GM12874 (cell line): ENCODE data around the gene POLE4.

Experiments
- TF ChIP-seq, protein P1 (sequence below): IDR thresholded peaks from 2 replicates; pipeline ENCODE4 v1.5.1; 2011; ENCODE audit warnings: low read depth, mild to moderate bottlenecking, control low read depth, low read length, moderate library complexity; ENCODE audit not compliant: insufficient read depth

The POLE4 gene

DNA sequence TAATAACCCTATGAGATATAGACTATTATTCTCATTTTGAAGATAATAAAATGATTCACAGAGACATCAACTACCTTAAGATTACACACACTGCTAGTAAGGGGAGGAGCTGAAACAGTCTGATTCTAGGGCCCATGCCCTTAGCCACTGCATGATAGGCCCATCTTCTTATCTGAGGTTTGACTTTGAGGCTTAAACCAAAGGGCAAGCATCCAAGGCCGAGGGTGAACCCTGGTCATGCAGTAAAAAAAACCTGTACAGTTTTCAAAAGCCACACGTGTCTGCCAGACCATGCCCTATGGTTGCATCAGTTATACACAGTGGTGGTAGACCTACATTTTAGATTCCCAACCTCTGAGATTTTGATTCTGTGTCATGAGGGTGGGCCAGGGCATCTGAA, 44.8 kb downstream of the POLE4 start:
- TF ChIP-seq, protein P1, sequence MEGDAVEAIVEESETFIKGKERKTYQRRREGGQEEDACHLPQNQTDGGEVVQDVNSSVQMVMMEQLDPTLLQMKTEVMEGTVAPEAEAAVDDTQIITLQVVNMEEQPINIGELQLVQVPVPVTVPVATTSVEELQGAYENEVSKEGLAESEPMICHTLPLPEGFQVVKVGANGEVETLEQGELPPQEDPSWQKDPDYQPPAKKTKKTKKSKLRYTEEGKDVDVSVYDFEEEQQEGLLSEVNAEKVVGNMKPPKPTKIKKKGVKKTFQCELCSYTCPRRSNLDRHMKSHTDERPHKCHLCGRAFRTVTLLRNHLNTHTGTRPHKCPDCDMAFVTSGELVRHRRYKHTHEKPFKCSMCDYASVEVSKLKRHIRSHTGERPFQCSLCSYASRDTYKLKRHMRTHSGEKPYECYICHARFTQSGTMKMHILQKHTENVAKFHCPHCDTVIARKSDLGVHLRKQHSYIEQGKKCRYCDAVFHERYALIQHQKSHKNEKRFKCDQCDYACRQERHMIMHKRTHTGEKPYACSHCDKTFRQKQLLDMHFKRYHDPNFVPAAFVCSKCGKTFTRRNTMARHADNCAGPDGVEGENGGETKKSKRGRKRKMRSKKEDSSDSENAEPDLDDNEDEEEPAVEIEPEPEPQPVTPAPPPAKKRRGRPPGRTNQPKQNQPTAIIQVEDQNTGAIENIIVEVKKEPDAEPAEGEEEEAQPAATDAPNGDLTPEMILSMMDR: no peak

DNA sequence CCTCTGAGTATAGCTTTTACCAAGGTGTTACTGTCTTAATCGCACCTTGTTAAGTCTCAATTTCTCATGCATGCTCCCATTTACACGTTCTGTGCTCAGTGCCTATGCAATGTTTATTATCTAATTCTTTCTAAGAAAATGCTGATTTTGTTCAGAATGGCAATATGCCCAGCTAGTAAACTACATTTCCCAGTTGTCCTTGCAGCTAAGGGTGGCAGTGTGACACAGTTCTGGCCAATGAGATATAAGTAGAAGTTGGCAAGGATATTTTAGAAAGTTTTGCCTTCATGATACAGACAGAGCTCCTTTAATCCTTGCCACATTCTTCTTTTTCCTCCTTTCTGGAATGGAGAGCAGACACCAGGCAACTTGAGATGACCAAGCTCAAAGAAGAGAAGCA, 45.3 kb downstream of the POLE4 start:
- TF ChIP-seq, protein P1: no peak

DNA sequence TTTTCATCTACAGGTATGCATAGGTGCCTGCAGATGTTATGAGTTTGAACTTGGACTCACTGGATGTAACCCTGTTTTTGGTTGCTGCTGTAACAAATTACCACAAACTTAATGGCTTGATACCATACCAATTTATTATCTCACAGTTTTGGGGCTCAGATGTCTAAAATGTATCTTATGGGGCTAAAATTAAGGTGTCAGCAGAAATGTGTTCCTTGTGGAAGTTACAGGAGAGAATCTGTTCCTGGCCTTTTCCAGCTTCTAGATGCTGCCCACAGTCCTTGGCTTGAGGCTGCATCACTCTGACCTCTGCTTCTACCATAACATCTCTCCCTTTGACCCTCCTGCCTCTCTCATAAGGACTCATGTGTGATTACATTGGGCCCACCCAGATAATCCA, 47.6 kb downstream of the POLE4 start:
- TF ChIP-seq, protein P1: no peak

DNA sequence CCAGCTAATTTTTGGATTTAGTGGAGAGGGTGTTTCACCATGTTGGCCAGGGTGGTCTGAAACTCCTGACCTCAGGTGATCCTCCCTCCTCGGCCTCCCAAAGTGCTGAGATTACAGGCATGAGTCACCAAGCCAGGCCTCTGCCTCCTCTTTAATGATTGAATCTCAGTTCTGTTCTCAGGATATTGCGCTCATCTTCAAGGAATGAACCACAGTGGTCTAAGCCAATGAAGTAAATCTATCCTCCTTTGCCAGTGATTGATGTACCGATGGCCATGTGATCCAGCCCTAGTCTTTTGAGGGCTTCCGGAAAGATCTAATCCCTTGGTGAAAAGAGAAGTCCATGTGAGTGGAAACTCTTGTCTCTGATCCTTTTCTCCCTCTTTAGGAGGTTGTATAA, 48.6 kb downstream of the POLE4 start:
- TF ChIP-seq, protein P1: no peak

DNA sequence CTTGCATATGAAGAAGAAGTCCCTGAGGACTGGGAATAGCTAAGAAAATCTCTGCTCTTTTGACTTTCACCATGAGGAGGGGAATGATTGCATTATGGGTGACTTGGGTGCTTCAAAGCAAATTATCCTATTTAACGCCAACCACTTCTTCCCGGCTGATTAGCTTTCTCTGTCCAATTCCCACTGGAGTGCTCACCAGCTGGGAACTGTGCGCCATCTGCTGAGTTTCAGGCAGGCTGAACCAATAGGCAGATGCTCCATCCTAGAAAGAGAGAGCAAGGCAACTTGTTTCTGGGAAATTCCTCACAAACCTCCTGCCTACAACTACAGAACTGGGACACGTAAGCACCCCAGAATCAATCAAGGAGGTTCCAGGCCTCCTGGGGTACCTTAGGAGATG, 49.4 kb downstream of the POLE4 start:
- TF ChIP-seq, protein P1: no peak

DNA sequence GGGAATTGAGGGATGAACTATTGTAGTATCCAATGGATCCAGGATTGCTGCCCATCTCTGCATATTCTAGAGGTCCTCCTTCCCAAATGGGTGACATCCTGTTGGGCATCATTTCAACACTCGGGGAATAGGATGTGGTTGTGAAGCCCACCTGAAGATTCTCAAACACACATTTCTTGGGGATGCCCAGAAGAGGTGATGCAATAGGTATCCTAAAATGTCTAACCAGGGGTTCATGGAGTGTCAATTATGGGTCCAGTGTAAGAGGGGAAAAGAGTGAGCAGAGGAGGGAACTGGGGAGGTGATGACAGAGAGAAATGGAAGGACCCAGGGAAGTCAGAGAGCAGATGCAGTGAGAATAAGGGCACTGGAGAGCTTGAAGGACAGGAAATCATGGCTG, 52.1 kb downstream of the POLE4 start:
- TF ChIP-seq, protein P1: no peak

DNA sequence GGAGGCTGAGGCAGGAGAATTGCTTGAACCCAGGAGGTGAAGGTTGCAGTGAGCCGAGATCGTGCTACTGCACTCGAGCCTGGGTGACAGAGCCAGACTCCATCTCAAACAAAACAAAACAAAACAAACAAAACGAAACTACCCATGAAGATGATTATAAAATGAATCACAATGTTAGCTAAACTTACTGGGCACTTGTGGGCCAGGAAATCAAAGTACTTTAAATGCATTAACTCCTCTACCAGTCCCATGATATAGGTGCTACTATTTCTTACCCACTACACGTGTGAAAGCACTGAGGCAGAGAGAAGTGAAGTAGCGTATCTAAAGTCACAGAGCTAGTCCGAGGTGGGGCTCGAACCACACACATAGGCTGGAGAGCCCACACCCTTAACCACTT, 53.6 kb downstream of the POLE4 start:
- TF ChIP-seq, protein P1: no peak

DNA sequence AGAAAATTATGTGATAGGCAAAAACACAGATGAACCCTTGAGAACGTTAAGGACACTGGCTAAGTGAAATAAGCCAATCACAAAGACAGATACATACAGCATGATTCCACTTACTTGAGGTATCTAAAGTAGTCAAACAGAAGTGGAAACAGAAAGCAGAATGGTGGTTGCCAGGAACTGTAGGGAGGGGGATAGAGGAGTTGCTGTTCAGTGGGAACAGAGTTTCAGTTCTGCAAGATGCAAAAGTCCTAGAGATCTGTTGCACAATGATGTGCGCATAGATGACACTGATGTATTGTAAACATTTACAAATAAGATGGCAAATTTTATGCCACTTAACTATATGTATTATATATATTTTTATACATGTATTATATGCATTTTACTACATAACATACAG, 59.7 kb downstream of the POLE4 start:
- TF ChIP-seq, protein P1: no peak
